NCI-H524 treated with DMSO at 0.1 percent for 48 hours (cell line): ENCODE data around the gene AOPEP.
"Not testable (repeated sequence)": the region's sequence is repeated elsewhere in the genome, so short reads cannot be mapped to it uniquely, and the experiment has no call there.

ENCODE experiments used
- DNase-seq: peaks from one replicate; lab custom pipeline; 2025; lab: John Stamatoyannopoulos, UW

Gene AOPEP

GRCh38 chr9:94869415-94869843, 142.9 kb downstream of the AOPEP start:
- no peak for DNase-seq

- DNase-seq = no peak
Measured at GRCh38 chr9:94870465-94870792, 143.9 kb downstream of the AOPEP start.

- no peak for DNase-seq
Measured at GRCh38 chr9:94870793-94871558, 144.5 kb downstream of the AOPEP start.

GRCh38 chr9:94872083-94872833, 145.8 kb downstream of the AOPEP start:
- DNase-seq = no peak

GRCh38 chr9:94872891-94873511, 146.5 kb downstream of the AOPEP start:
- DNase-seq = no peak

- DNase-seq = no peak
Measured at GRCh38 chr9:94874316-94874715, 147.8 kb downstream of the AOPEP start.

- DNase-seq = no peak
Measured at GRCh38 chr9:94875300-94876020, 149.0 kb downstream of the AOPEP start.

- DNase-seq = not testable (repeated sequence)
Measured at GRCh38 chr9:94878804-94879203, 152.3 kb downstream of the AOPEP start.

- no peak for DNase-seq
Measured at GRCh38 chr9:94879230-94879629, 152.7 kb downstream of the AOPEP start.

GRCh38 chr9:94881023-94881422, 154.5 kb downstream of the AOPEP start:
- DNase-seq = no peak

GRCh38 chr9:94881454-94881853, 155.0 kb downstream of the AOPEP start:
- DNase-seq = no peak

- no peak for DNase-seq
Measured at GRCh38 chr9:94881940-94882339, 155.4 kb downstream of the AOPEP start.

GRCh38 chr9:94882966-94883641, 156.6 kb downstream of the AOPEP start:
- no peak for DNase-seq

- DNase-seq = no peak
Measured at GRCh38 chr9:94885854-94886447, 159.5 kb downstream of the AOPEP start.

GRCh38 chr9:94887721-94888120, 161.2 kb downstream of the AOPEP start:
- no peak for DNase-seq

GRCh38 chr9:94888775-94889174, 162.3 kb downstream of the AOPEP start:
- no peak for DNase-seq

GRCh38 chr9:94889628-94890027, 163.1 kb downstream of the AOPEP start:
- no peak for DNase-seq

GRCh38 chr9:94891183-94891582, 164.7 kb downstream of the AOPEP start:
- DNase-seq = no peak

- DNase-seq = no peak
Measured at GRCh38 chr9:94892675-94893074, 166.2 kb downstream of the AOPEP start.

GRCh38 chr9:94894094-94894699, 167.7 kb downstream of the AOPEP start:
- no peak for DNase-seq

- DNase-seq = no peak
Measured at GRCh38 chr9:94895668-94896067, 169.2 kb downstream of the AOPEP start.
